Activated naive CD4-positive, alpha-beta T cell treated with anti-CD3 and anti-CD28 coated beads for 36 hours (primary cell): ENCODE results near the gene COG7. TPM values are rescaled to one million over a fixed set of nuclear protein-coding genes. Genes with fewer than 3 reads are reported as not detected.
"Not testable (repeated sequence)": the region's sequence is repeated elsewhere in the genome, so short reads cannot be mapped to it uniquely, and the experiment has no call there.

ENCODE experiments used
- CTCF ChIA-PET: fragments of 350-600 bp; sonication (Branson Sonifier 250); formaldehyde crosslinking; loops from one replicate; lab custom pipeline; 2021; ENCODE audit warnings: antibody characterized with exemption; lab: Charles Lee
- DNase-seq: peaks from one replicate; pipeline ENCODE4 v3.0.0-alpha.2; 2020
- H3K27ac Mint-ChIP-seq: one replicate; pipeline ENCODE4 v1.8.0; 2021; ENCODE audit warnings: mild to moderate bottlenecking, mixed read lengths
- H3K27me3 Mint-ChIP-seq: one replicate; pipeline ENCODE4 v1.8.0; 2021; ENCODE audit warnings: low read depth, mixed read lengths
- H3K36me3 Mint-ChIP-seq: one replicate; pipeline ENCODE4 v1.8.0; 2021; ENCODE audit warnings: low read depth, mixed read lengths
- H3K4me1 Mint-ChIP-seq: one replicate; pipeline ENCODE4 v1.8.0; 2021; ENCODE audit warnings: low read depth, mixed read lengths
- H3K4me3 Mint-ChIP-seq: one replicate; pipeline ENCODE4 v1.8.0; 2021; ENCODE audit warnings: mild to moderate bottlenecking, moderate library complexity, mixed read lengths
- H3K9me3 Mint-ChIP-seq: one replicate; pipeline ENCODE4 v1.8.0; 2021; ENCODE audit warnings: mixed read lengths
- intact Hi-C: fragments of 100-400 bp; cut with micrococcal nuclease; formaldehyde crosslinking; loops from one replicate; pipeline ENCODE4 v1.15.1; 2023
- total RNA-seq, 2 experiments: library from RNA; stranded (reverse); gene quantifications; one replicate each; pipeline ENCODE4 v1.2.3, GENCODE V29; 2021

COG7 gene
- total RNA-seq, 2 experiments from 2014 or later: 16.4 to 16.9 TPM

DNA sequence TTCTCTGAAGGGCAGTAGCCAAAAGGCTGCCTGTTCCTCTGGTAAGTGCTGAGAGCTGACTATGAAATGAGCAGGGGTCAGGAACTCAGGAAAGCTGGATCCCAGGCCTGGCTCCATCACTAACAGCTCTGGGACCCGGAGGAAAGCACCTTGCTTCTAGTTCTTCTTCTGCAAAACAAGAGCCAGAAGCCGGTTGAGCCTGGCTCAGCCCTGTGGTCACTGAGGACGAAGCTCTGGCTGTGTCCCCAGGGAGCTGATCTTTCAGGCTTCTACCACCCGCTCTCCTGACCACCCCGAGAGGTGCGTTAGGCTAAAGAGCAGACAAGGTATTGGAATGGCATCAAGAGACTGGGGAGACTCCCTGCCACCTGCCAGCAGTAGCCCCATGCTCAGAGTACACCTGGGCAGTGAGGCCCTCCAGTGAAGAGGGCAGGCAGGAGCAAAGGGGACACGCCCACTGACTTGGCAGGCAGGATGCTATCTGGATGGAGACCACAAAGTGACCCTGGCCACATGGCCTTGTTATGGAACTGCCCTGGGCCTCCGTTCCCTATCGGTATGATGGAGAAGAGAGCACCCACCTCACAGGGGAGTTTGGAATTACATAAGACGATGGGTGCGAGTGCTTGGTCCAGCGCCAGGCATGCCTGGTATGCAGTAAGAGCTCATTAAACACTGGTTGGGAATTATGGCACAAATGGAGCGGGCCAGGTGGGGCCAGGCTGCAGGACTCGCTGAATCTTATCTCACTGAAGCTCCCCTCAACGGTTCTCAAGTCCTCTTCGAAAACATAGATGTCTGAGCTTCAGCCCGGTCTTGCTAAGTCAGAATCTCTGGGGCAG is 61.4 kb downstream of the COG7 start:
- no peaks in the 10 kb centered on the region for H3K9me3 Mint-ChIP-seq
- no peaks in the 10 kb centered on the region for H3K27me3 Mint-ChIP-seq
- intact Hi-C loops: no loop called here
- H3K27ac Mint-ChIP-seq: no peak overlapping the region
- no peak for DNase-seq
- H3K4me3 Mint-ChIP-seq: no peak overlapping the region
- CTCF ChIA-PET: interaction anchor here (1.2 to 1.3 kb wide), 2 partner anchors 43 to 44 kb away, joined by 4 read pairs; no protein-coding TSS in a partner anchor
- H3K36me3 Mint-ChIP-seq: peaks cover 8% of the 10 kb centered on the region
- no peaks in the 10 kb centered on the region for H3K4me1 Mint-ChIP-seq

DNA sequence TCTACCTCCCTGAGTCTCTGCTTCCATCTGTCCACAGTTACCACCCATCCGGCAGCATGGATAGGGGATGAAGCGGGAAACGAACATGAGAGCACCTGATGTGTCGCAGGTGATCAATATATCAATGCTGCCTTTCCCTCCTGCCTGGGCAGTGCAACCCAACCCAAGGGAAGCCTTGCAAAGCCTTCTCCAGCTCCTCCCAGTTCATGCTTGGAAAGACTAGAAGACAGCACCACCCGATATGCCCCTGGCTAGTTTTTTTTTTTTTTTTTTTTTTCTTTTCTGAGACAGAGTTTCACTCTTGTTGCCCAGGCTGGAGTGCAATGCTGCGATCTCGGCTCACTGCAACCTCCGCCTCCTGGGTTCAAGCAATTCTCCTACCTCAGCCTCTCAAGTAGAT is 63.1 kb downstream of the COG7 start:
- CTCF ChIA-PET: interaction anchor here (0.6 kb wide), 1 partner anchor 273 kb away, joined by 4 read pairs; no protein-coding TSS in a partner anchor
- H3K9me3 Mint-ChIP-seq: not testable (repeated sequence)

DNA sequence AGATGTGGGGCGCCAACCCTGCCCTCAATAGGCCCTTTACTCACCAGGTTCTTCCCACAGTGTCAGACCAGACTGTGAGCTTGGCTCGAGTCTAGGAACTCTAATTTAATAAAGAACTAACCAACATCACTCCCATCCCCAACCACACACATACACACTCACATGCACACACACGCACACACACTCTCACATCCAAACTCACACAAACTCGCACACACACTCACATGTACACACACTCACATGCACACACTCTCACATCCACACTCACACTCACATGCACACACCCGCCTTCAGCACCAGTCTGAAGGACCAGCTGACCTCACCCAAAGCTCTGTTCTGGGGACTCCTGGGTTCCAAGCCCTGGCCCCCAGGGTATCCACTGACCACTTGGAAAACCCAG is 63.8 kb downstream of the COG7 start:
- H3K4me1 Mint-ChIP-seq: no peaks in the 10 kb centered on the region
- no peak overlapping the region for H3K4me3 Mint-ChIP-seq
- CTCF ChIA-PET: no interaction called here
- DNase-seq: no peak
- no peak overlapping the region for H3K27ac Mint-ChIP-seq
- H3K36me3 Mint-ChIP-seq: peaks cover 8% of the 10 kb centered on the region
- no peaks in the 10 kb centered on the region for H3K9me3 Mint-ChIP-seq
- intact Hi-C loops: no loop called here
- no peaks in the 10 kb centered on the region for H3K27me3 Mint-ChIP-seq

More for the DNA sequence above, 63.1 kb downstream of the COG7 start:
- H3K4me1 Mint-ChIP-seq, H3K27ac Mint-ChIP-seq, H3K27me3 Mint-ChIP-seq, H3K36me3 Mint-ChIP-seq, DNase-seq, H3K4me3 Mint-ChIP-seq, intact Hi-C loops: not testable (repeated sequence)

DNA sequence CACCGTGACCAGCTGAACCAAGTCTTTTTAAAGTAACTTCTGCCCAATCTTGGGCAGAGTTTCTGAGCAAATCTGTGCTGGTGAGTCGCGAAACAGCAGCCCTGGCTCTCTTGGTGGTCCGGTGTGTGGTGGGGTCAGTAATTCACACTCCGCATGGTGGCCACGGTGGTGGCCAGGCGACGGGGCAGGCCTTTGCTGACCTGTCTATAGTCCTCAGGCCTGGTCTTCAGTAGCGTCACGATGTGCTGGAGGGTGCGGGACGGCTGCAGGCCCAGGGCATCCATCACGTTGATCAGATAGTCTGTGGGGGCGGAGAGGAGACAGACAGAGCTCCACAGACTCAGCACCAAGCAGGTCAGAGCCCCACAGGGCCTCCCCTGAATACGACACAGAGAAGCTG is 64.2 kb downstream of the COG7 start:
- Mint-ChIP-seq H3K4me1 (no peaks in the 10 kb centered on the region), H3K27me3 (no peaks in the 10 kb centered on the region), H3K36me3 (peaks cover 8% of the 10 kb centered on the region), H3K9me3 (no peaks in the 10 kb centered on the region), H3K27ac (no peak overlapping the region), H3K4me3 (no peak overlapping the region)
- CTCF ChIA-PET: no interaction called here
- intact Hi-C loops: no loop called here
- no peak for DNase-seq

DNA sequence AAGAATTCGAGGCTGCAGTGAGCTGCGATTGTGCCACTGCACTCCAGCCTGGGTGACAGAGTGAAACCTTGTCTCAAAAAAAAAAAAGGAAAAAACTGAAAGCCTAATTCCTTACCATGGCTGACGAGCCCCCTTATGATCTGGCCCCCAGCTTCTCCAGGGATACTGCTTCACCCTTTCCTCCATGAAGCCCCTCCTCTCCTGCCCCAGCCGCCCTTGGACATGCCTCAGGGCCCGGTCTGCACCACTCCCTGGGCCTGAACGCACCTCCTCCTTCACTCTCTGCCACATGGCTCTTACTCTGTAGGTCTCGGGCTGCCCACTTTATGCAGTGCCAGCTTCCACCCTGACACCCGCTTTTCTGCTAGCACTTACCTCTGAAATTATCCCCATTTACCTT is 65.3 kb downstream of the COG7 start:
- Mint-ChIP-seq H3K27ac (no peak overlapping the region), H3K9me3 (no peaks in the 10 kb centered on the region), H3K27me3 (no peaks in the 10 kb centered on the region), H3K4me3 (no peak overlapping the region), H3K4me1 (no peaks in the 10 kb centered on the region), H3K36me3 (peaks cover 8% of the 10 kb centered on the region)
- no peak for DNase-seq
- intact Hi-C loops: no loop called here
- CTCF ChIA-PET: no interaction called here

DNA sequence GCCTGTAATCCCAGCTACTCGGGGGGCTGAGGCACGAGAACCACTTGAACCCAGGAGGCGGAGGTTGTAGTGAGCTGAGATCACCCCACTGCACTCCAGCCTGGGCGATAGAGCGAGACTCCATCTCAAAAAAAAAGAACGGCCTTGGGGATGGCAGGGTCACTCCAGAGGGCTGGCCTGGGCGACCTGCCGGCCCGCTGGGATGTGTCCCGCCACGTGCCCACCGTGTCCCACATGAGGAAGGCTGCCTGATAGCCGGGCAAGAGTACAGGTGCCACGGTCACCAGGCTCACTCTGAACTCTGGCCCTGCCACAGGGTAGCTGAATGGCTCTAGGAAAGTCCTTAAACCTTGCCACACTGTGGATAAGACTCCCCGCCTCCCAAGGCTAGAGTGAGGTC is 67.5 kb downstream of the COG7 start:
- H3K36me3 Mint-ChIP-seq: peaks cover 6% of the 10 kb centered on the region
- no peaks in the 10 kb centered on the region for H3K9me3 Mint-ChIP-seq
- no peak for DNase-seq
- H3K4me1 Mint-ChIP-seq: no peaks in the 10 kb centered on the region
- CTCF ChIA-PET: no interaction called here
- no peak overlapping the region for H3K4me3 Mint-ChIP-seq
- no peak overlapping the region for H3K27ac Mint-ChIP-seq
- H3K27me3 Mint-ChIP-seq: no peaks in the 10 kb centered on the region
- intact Hi-C loops: no loop called here

DNA sequence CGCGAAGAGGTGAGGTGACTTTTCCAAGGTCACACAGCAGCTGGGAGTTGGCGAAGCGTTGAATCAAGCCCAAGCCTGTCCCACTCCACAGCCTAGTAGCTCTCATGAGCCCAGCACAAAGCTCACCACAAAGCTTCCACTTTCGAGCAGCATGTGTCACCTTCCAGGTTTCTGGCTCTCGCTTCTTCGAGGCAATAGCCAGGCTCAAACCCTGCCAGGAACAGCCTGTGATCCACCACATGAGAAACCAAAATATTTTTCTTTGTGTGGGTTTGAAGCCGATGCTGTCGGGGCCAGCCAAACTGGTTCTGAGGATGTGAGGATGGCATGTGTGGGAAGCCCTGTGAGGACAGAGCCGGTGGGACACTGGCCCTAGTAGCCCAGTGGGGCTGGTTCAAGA is 68.1 kb downstream of the COG7 start:
- H3K27ac Mint-ChIP-seq: no peak overlapping the region
- CTCF ChIA-PET: no interaction called here

DNA sequence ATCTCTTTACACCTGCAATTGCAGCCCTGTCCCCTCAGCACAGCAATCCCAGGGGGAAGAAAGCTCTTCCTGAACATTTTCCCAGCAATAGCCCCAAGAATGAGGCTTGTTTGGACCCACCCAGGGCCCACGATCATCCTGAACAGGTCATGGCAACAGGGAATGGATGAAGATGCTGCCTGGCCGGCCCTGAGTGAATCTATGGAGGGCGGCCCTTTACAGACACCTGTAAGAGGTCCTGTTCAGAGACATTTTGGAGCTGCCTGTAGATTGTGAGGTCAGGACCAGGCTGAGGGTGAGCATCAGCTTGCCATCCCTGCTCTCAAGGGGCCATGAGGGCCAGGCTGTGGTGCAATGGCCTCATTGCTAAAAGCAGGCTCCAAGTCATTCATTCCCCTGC is 69.1 kb downstream of the COG7 start:
- intact Hi-C loops: no loop called here
- Mint-ChIP-seq H3K9me3 (no peaks in the 10 kb centered on the region), H3K27me3 (no peaks in the 10 kb centered on the region), H3K27ac (no peak overlapping the region), H3K4me3 (no peak overlapping the region), H3K36me3 (peaks cover 2% of the 10 kb centered on the region), H3K4me1 (no peaks in the 10 kb centered on the region)
- no peak for DNase-seq
- CTCF ChIA-PET: no interaction called here

More for the DNA sequence above, 68.1 kb downstream of the COG7 start:
- Mint-ChIP-seq H3K4me1 (no peaks in the 10 kb centered on the region), H3K4me3 (no peak overlapping the region), H3K9me3 (no peaks in the 10 kb centered on the region), H3K27me3 (no peaks in the 10 kb centered on the region), H3K36me3 (peaks cover 6% of the 10 kb centered on the region)
- intact Hi-C loops: no loop called here
- DNase-seq: no peak

DNA sequence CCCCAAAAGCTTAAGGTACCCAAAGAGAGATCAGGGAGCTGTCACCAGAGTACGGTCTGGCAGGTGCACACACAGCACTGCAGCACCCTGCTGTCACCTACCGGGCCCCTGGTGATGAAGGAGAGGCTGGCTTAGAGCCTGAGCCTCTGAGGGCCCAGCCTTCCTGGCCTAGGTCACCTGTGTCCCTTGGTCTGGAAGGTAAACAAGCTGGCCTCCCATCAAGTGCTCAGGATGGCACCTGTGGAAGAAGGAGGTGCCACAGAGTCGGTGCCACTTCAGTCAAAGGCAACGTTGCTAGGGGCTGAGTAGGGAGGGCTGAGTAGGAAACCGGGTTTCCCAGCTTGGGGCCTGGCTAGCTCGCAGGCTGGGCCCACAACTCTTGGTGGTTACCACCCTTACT is 70.7 kb downstream of the COG7 start:
- Mint-ChIP-seq H3K9me3 (no peaks in the 10 kb centered on the region), H3K36me3 (no peaks in the 10 kb centered on the region), H3K4me3 (no peak overlapping the region), H3K27me3 (no peaks in the 10 kb centered on the region), H3K4me1 (no peaks in the 10 kb centered on the region), H3K27ac (no peak overlapping the region)
- CTCF ChIA-PET: interaction anchor here (0.6 to 0.7 kb wide), 3 partner anchors 52 to 300 kb away, joined by 3 to 7 read pairs (median 3); no protein-coding TSS in a partner anchor
- intact Hi-C loops: no loop called here
- DNase-seq: no peak

DNA sequence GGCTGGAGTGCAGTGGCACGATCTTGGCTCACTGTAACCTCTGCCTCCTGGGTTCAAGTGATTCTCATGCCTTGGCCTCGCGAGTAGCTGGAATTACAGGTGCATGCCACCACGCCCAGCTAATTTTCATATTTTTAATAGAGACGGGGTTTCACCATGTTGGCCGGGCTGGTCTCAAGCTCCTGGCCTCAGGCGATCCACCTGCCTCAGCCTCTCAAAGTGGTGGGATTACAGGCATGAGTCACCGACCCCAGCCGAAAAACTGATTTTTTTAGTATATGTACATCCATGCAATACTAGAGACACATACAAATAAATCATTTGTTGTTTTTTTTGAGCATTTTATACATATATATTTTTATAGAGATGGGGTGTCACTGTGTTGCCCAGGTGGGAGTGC is 71.3 kb downstream of the COG7 start:
- H3K36me3 Mint-ChIP-seq, H3K4me3 Mint-ChIP-seq, H3K27me3 Mint-ChIP-seq, DNase-seq, H3K27ac Mint-ChIP-seq, H3K9me3 Mint-ChIP-seq, H3K4me1 Mint-ChIP-seq, intact Hi-C loops: not testable (repeated sequence)
- CTCF ChIA-PET: interaction anchor here (0.6 to 1.0 kb wide), 3 partner anchors 52 to 299 kb away, joined by 3 to 7 read pairs (median 4); no protein-coding TSS in a partner anchor

DNA sequence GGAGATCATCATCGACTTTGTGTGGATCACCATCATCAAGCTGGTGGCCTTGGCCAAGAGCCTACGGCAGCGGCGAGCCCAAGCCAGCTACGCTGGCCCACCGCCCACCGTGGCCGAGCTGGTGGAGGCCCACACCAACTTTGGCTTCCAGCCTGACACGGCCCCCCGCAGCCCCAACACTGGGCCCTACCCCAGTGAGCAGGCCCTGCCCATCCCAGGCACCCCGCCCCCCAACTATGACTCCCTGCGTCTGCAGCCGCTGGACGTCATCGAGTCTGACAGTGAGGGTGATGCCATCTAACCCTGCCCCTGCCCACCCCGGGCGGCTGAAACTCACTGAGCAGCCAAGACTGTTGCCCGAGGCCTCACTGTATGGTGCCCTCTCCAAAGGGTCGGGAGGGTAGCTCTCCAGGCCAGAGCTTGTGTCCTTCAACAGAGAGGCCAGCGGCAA is 72.5 kb downstream of the COG7 start:
- intact Hi-C loops: no loop called here
- no peak for DNase-seq
- Mint-ChIP-seq H3K27ac (no peak overlapping the region), H3K4me3 (no peak overlapping the region), H3K9me3 (no peaks in the 10 kb centered on the region), H3K36me3 (no peaks in the 10 kb centered on the region), H3K4me1 (no peaks in the 10 kb centered on the region), H3K27me3 (no peaks in the 10 kb centered on the region)
- CTCF ChIA-PET: no interaction called here

DNA sequence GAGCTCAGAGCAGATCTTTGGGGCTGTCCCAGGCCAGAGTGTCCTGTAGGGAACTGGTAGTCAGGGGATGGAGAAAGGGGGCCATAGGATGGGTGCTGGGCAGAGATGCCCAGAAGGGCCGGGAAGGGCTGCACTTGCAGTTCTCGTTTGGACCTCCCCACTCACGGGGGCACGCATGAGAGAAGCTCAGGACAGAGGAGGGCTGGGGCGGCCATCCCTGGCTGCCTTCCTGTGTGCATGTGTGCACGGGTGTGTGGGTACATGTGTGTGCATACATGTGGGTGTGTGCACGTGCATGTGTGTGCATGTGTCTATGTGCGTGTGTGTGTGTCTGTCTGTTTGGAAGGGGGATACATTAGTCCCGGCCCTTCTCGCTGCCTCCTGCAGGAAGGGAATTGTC is 73.3 kb downstream of the COG7 start:
- Mint-ChIP-seq H3K9me3 (no peaks in the 10 kb centered on the region), H3K36me3 (no peaks in the 10 kb centered on the region), H3K27ac (no peak overlapping the region), H3K4me3 (no peak overlapping the region), H3K4me1 (no peaks in the 10 kb centered on the region), H3K27me3 (no peaks in the 10 kb centered on the region)
- intact Hi-C loops: no loop called here
- DNase-seq: no peak
- CTCF ChIA-PET: no interaction called here

DNA sequence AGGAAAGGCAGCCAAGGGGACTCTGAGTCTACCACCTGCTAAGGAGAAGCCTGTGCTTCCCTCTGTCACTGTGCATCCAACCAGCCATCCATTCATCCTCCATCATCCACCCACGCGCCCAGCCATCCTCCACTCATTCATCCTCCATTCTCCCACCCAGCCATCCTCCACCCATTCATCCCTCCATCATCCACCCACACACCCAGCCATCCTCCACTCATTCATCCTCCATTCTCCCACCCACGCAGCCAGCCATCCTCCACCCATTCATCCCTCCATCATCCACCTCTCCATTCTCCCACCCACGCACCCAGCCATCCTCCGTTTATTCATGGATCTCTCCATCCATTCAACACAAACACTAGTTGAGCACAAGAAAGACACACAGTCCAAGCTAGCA is 74.1 kb downstream of the COG7 start:
- intact Hi-C loops: no loop called here
- no peak for DNase-seq
- H3K36me3 Mint-ChIP-seq: no peaks in the 10 kb centered on the region
- CTCF ChIA-PET: no interaction called here
- no peaks in the 10 kb centered on the region for H3K9me3 Mint-ChIP-seq
- H3K4me3 Mint-ChIP-seq: no peak overlapping the region
- H3K27ac Mint-ChIP-seq: no peak overlapping the region
- no peaks in the 10 kb centered on the region for H3K4me1 Mint-ChIP-seq
- no peaks in the 10 kb centered on the region for H3K27me3 Mint-ChIP-seq
